SKM-1 (cell line): Measurements from ENCODE around the gene YY1.
"Not testable (repeated sequence)": the region's sequence is repeated elsewhere in the genome, so short reads cannot be mapped to it uniquely, and the experiment has no call there.

Source experiments
- DNase-seq: peaks from one replicate; lab custom pipeline; 2025; ENCODE audit not compliant: unreplicated experiment; lab: John Stamatoyannopoulos, UW

YY1 gene

DNA sequence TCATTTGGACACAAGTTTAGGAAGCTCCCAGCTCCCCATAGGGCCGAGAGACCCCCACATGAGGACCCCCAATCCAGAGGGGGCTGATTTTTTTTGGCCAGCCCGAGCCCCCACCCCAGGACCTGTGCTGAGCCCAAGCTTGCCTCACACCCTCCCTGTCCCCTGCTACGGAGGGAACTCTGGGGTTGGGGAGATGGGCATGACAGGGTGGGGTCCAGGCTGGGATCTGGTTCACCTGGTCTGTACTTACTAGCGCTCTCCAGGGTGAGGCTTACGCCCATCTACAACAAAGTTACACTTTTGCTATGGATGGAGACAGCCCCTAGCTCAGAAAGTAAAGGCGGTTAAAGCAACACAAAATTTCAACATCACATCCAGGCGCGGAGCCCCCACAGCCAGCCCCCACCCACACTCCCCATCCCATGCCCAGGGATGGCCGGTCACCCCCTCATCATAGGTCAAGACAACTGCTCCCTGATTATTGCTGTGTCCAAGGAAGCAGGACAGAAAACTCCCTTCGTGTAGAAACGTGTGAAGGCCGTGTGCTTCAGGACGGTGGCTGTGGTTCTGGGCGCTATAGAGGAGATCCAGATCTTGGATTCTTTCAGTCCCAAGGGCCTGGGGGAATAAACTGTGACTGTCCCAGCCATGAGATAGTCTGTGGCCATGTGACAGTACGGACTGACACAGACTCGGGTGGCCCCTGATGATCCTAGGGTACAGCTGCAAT, 56.6 kb downstream of the YY1 start:
- DNase-seq = no peak

DNA sequence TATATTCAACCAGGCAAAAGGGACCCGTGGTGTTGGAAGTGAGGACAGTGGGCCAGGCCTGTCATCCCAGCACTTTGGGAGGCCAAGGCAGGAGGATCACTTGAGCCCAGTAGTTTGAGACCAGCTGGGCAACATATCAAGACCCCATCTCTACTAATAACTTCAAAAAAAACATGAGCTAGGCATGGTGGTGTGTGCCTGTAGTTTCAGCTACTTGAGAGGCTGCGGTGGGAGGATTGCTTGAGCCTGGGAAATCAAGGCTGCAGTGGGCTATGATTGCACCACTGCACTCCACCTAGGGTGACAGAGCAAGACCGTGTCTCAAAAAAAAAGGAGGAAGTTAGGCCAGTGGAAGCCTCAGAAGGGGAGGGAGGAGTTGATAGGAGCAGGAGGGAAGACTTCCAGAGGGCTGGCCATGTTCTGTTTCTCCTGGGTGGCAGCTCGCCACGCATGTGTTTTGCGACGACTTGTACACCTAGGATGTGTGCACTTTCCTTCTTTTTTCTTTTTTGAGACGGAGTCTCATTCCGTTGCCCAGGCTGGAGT, 57.2 kb downstream of the YY1 start:
- no peak for DNase-seq

DNA sequence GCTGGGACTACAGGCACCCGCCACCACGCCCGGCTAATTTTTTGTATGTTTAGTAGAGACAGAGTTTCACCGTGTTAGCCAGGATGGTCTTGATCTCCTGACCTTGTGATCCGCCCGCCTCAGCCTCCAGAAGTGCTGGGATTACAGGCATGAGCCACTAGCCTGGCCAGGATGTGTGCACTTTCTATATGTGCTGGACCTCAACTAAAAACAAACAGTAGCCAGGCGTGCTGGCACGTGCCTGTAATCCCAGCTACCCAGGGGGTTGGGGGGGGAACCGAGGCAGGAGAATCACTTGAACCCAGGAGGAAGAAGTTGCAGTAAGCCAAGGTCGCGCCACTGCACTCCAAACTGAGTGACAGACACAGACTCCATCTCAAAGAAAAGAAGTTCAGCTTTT, 57.8 kb downstream of the YY1 start:
- not testable (repeated sequence) for DNase-seq

DNA sequence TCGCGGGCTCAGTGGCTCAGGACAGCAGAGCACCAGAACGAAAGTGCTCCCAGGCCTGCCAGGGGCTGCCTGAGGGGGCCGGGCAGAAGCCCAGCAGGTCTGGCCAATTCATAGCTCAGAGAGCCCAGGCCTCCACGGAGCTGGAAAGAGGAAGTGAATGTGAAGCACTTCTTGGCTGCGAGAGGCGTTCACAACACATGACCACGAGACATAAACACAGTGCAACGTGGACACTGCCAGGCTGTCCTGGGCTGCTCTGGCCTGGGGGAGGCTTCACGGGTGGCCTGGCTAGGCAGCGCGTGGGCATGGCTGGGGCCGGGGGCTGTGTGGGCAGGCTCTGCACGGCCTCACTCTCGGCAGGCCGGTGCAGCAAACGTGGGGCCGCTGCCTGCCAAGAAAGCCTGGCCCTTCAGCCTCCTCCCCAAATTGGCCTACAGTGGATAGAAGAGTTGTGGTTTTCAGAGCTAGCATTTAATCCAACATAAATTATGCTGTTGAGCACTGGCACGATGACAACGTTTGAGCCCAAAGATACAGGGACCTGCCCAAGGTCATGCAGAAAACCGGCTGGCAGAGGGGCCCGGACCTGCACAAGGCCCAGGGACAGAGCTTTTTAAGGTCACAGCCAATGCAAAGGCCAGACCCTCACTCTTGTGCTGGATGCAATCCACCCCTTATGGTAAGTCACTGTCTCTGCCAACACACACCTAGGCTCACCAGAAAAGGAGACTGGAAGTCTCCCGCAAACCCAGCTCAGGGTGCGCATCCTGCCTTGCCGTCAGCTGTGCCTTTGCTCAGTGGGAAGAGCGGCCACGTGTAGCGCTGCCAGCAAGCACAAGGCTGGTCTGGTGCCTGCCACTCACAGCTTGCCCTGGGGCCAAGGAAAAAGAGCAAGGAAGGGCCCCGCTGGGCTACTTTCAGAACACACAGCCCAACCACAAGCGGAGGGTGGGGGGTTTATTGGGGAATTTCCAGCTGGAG, 58.7 kb downstream of the YY1 start:
- DNase-seq = no peak

DNA sequence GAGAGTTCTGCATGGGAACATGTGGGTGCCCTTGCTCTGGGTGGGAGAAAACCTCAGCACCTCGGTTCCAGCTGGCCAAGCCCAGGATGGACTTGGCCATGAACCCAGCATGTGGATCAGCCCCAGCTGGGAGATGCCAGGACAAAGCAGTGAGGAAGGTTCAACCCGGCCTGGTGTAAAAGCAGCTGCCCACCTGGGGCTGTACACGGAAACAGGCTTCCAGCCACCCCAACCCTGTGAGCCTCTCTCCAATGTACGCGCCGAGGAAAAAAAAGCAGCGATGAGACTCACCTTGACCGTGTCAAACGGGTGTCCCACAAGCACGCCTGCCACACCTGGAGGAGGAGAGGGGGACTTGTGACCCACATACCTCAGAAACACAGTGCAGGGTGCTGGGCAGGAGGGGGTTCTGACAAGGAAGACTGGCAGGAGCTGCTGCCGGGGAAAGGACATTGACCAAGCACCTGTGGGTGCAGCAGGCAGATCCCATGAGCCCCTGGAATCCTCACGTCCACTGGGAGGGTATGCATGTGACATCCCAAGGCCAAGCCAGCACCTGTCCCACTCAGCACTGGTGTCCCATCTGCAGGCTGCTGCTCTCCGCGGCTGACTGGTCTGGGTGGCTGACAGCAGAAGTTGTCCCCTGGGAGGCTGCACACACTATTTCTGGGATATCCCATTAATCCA, 59.8 kb downstream of the YY1 start:
- DNase-seq = no peak

DNA sequence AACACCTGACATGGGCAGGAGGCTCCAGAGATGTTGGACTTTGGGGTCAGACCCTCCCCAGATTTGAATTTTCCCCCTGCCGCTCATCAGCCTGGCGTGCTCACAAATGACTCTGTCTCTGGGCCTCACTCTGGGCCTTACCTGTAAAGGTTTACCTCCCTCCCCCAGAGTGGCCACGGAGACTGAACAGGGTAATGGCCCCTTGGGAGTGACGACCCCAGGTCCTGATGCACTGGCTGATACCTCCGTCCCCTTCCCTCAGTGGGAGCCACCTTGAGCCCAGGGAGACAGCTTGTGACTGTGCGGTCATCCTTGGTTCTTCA, 60.3 kb downstream of the YY1 start:
- DNase-seq = no peak

DNA sequence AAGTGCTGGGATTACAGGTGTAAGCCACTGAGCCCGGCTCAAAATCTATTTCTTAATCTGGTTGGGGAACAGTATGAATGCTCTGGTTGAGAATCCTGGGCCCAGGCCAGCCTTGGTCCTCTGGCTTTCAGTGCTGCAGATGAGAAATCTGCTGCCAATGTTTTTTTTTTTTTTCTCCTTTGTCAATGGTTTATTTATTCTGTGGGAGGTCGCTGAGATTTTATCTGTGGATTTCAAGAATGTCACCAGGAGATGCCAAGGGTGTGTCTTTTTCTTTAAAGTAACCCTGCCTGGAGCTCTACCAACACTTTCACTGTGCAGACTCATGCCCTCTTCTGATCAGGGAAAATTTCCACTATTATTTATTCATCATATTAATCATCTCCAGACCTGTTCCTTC, 63.7 kb downstream of the YY1 start:
- no peak for DNase-seq

DNA sequence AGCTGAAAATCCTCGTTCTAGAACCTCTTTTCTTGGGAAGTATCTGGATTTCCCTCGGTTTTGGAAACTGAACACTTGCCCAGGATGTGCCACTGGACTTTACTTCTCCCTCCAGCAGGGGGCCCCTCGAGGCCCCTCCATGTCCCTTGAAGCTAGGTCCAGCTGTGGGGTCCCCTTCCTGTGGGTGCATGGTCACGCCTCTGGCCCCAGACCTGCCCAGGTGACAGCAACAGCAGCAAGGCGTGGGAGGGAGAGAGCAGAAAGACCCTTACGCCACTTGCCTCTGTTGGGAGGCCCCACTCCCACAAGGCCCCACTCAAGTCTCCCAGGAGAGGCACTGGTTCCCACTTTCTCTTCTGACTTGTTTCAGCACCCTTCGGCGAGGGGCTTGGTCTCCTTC, 64.2 kb downstream of the YY1 start:
- no peak for DNase-seq

DNA sequence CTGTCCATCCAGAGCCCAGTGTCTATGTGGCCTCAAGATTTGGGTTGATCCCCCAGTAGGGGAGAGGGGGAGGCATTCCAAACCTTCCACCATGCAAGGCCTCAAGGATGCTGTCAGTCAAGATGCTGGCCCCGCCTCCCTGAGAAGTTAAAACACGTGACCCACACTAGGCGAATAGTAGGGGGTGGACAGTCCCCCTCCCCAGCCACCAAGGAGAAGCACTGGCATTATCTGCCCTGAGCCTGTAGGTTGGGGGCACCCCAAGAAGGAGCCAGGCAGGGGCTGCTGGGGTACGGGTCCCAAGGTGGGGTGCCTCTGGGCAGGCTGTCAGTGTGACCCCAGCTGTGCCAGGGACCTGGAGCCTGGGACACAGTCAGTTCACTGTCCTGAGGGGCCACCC, 65.0 kb downstream of the YY1 start:
- no peak for DNase-seq

DNA sequence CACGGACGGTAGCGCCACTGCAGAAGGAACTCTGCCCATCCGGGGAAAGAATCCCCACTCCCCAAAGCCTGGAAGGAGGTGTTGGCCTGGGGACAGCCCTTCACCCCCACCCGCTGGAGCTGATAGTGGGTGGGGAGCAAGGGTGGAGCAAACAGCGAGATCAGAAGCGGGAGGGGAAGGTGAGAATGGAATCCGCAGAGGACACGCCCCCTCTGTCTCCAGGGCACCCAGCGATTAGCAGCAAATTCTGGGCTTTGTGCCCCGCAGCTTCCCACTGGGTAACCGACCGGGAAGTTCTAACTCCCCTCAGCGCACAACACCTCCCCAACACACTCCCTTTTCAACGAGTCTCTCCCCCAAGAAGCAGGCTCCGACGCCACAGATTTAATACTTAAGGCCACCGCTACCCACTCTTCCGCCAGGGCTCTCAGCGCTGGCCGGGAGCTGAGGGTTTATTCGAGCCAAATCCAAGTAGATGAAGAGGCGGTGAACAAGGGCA, 65.9 kb downstream of the YY1 start:
- no peak for DNase-seq

DNA sequence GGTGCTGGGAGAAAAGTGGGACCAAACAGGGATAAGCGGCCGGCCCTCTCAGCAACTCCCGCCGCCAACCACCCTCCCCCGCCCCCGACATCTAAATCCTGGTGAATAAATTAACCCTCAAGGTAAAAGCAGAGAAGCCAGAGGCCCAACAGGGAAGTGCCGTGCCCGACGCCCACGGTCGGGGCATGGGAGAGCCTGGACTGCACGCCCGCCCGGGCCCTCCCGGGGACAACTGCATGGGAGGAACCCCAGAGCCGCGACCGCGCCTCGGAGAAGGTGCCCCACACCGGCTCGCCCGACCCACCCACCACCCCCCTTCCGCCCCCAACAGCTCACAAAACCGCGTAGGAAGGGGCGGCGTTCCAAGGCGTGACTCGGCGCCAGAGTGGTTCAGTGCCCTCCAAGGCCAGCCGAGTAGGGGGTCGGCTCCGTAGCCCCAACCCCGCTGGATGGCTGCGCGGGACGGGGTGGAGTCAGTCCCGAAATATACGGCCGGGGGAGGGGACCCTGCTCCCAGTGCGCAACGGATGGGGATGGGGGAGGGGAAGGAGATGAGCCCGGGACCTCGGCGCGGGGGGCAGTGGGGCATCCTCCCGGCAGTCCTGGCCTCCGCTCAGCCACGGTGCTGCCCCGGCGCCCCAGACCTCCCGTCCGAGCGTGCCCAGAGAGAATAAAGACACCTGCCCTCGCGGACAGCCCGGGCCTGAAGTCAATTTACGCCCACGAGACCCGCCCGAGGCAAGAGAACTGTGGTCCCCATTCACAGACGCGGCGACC, 66.6 kb downstream of the YY1 start:
- DNase-seq = no peak

DNA sequence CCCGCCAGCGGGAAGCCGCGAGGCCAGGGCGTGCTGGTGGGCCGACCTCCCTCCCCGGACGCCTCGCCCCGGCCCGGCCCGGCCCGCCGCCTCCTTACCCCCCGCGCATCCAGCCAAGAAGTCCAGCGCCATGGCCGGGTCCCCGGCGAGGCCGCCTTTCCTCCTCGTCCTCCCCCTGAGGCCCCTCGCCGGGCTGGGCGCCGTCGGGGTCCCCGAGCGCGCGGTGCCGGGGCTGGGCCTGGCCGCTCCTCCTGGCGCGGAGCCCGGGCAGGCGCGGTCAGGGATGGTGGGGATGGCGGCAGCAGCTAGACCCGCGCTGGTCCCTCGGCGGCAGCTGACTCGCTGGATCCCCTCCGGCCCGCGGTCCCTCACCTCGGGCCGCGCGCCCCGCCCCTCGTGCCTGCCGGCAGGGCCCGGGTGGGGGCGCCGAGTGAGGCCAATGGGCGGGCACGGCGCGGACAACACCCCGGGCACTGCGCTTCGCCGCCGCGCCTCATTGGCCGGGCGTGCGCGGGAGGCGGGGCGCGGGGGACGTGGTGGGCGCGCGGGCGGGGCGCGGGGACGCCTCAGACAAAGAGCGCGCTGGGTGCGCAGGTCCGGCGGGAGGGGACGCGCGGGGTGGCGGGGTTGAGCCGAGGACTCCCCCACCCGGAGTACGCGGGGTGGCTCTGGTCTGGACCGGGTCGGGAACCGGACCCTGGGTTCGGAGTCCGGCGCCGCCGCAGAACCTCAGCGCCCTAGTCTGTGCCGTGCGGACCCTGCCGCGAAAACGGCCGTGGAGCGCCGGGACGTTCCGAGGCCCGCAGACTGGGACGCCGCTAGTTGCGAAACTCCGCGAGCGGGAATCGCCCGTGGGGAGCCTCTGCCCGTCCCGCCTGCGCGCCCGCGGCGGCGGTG, 67.4 kb downstream of the YY1 start, which contains the start of gene SLC25A29:
TSS of gene SLC25A29 (minus strand) at position 344 of the 897 bp plus-strand sequence. CDS start at position 132, 212 bp downstream.
- DNase-seq = peak; percentile 36

DNA sequence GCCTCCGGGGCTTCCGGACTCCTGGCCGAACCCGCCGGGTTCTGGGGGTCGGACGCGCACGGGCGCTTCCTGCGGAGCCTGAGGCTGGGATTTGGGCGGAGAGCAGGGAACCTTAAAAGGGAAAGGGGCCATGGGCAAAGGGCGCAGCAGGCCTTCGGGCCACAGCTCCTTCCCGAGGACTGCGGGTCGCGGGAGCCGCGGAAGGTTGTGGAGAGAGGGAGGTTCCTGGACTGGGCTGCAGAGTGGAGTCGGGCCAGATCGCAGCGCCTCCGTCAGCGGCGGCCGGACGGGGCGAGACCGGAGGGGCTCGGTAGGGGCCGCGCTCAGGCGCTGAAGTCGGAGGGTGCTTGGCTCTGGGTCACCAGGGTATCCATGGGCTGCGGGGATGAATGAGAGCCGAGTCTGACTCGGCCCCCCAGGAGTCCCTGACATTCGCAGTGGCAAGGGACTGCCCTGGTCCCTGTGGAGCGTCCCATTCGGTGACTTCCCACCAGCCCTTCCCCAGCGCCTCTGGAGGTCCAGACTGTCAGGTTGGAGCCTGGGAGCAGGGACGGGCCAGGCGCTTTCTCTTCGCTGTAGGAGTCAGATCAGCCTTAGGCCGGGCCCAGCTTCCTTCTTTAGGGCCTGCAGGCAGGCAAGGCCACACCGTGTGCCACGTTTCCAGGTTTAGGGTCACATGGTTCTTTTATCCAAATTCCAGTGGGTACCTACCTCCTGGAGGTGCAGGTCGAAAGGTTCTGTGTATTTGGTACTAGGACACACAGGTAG, 68.2 kb downstream of the YY1 start:
- DNase-seq = no peak

DNA sequence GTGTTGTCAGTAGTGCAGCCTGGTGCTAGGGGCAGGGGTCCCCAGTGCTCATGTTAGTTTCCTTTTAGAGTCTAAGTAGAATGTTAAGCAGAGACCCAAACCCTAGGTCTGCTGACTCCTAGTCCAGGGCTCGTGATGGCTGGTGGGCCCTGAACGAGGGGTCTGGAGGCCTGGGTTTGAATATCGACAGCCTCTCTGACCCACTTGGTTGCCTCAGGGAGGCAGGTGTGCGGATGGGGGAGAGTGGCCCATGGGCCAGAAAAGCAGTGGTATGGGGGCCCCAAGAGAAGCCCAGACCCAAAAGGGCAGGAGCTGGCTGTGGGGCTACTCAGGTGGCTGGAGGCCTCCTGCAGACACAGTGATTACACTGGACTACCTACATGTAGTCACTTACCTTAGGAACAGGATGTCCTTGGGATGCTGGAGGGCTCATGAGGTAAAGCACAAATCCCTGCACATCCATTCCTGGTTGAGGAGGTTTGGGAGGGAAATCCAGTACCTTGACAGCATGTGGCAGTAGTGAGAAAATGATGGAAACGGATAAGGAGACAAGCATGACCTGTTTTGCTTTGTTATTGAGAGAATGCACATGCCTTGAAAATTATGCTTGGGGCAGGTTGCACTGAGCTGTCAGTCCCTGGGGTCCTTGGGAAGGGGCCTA, 69.0 kb downstream of the YY1 start:
- no peak for DNase-seq

DNA sequence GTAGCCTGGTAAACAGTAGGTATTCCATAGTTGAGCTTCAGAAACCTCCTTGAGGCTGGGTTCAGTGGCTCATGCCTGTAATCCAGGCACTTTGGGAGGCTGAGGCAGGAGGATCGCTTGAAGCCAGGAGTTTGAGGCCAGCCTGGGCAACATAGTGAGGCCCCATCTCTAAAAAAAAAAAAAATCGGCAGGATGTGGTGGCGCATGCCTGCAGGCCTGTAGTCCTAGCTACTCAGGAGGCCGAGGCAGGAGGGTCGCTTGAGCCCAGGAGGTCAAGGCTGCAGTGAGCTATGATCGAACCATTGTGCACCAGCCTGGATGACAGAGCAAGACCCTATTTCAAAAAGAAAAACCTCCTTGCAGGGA, 69.5 kb downstream of the YY1 start:
- not testable (repeated sequence) for DNase-seq

DNA sequence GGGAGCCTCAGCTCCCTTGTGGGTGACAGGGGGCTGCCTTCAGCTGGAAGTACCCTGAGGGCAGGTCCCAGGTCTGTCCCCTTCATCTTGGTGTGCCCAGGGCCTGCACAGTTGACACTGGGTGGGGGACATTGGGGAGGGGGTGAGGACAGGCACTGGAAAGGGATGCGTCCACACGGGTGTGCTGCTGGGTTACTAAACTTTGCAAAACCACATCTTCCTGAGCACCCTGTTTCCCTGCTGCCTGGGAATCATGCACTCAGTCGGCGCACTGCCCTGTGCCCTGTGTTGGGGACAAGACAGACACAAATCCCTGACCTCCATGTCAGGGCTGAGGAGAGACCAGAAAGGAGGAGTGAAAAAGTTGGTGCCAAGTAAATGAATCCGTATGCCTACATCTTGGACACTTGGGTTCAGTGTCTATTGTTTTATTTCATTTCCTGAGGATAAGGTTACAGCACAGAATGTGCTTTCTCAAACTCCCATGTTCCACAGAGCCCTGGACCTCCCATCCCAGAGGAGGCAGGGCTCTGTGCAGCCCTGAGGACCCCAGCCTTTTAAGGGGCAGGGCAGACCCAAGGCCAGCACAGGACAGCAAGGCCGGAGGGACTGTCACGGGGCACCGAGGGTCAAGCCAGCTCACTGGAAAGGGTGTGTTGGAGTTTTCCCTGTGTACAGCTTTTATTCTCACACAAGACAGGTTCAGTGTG, 70.2 kb downstream of the YY1 start:
- no peak for DNase-seq

DNA sequence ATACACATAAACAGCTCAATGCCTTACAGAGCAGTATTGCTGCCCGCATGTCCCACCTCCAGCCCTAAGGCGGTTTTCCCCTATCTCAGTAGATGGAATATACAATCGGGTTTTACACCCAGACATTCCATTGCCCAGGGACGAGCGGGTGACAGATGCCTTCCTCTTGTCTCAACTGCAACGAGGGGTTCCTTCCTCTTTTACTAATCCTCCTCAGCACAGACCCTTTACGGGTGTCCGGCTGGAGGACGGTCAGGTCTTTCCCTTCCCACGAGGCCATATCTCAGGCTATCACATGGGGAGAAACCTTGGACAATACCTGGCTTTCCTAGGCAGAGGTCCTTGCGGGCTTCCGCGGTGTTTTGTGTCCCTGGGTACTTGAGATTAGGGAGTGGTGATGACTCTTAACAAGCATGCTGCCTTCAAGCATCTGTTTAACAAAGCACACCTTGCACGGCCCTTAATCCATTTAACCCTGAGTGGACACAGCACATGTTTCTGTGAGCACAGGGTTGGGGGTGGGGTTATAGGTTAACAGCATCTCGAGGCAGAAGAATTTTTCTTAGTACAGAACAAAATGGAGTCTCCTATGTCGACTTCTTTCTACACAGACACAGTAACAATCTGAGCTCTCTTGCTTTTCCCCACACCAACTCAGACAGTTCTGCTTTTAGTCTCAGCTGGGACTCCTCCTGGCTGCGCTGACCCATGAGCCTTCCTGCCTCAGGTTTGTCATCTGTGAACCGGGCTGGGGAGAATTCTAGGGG, 73.3 kb downstream of the YY1 start:
- peak; percentile 3 for DNase-seq
